HG02840 (cell line): ENCODE results near the gene PLK5.

Experiments used
- ATAC-seq: cut with Tn5 transposase; IDR thresholded peaks from one replicate; pipeline ENCODE4 v1.9.1; 2021; ENCODE audit warnings: mild to moderate bottlenecking, moderate library complexity, moderate number of reproducible peaks; ENCODE audit not compliant: unreplicated experiment, low FRiP score

The PLK5 gene

DNA sequence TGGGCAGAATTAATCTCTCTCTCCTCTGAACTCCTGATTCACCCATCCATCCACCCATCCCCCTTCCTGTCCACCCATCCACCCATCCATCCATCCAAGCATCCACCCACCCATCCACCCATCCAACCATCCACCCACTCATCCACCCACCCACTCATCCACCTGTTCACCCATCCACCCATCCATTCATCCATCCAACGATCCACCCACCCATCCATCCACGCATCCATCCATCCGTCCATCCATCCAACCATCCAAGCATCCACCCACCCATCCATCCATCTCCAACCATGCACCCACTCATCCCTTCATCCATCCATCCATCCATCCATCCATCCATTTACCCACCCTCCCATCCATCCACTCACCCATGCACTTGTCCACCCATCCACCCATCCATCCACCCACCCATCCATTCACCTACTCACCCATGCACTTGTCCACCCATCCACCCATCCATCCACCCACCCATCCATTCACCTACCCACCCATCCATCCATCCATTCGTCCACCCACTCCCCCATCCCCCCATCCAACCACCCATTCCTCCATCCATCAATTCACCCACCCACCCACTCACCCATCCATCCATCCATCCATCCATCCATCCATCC, 25.6 kb downstream of the PLK5 start:
- no peak for ATAC-seq

DNA sequence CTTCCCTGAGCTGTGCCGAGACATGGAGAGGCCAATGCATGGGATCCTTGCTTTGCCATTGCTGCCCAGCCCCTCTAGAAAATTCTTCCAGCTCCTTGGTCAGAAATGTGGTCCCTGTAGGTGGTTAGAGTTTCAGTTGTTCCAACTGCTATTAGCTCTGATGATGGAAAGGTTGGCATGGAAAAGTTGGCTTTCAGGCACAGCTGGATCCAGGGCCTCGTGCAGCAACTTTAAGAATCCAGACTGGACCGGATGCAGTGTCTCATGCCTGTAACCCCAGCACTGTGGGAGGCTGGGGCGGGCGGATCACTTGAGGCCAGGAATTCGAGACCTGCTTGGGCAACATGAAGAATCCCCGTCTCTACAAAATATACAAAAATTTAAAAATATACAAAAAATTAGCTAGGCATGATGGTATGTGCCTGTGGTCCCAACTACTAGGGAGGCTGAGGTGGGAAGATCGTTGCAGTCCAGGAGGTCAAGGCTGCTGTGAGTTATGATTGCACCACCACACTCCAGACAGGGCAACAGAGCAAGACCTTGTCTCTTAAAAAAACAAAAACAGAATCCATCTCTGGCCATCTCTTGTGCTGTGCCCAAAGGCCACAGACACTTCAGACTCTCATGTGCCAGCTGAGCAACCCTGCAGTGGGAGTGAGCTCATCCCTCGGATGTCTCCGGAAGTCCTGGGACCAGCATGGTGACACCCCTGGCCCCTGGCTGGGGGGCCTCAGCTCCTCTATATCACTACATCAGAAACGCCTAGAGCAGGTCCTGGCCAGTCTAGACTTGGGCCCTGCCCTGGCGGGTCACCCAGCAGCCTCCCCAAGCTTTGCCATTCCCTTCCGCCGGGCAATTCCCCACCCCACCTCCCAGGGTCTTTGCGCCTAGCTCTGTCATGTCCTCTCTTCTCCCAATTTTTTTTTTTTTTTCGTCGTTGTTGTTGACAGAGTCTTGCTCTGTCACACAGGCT, 27.5 kb downstream of the PLK5 start:
- no peak for ATAC-seq

DNA sequence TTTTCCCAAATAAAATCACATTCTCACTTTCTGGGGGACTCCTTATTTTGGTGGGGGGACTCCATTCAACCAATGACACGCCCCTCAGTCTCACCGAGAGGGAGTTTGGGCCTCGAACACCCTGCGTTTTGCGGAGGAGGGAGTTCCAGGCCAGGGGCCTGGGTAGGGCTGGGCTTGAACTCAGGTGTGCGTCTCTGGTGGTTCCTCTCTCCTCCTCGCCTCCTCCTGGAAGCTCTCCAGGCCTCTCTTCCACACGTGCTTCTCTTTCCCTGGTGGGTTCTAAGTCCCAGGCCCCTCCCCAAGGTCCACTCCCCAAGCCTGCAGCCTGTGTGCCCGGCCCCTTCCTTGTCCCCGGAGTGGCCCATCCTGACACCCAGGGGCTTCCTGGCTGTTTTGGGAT, 29.5 kb downstream of the PLK5 start:
- no peak for ATAC-seq

DNA sequence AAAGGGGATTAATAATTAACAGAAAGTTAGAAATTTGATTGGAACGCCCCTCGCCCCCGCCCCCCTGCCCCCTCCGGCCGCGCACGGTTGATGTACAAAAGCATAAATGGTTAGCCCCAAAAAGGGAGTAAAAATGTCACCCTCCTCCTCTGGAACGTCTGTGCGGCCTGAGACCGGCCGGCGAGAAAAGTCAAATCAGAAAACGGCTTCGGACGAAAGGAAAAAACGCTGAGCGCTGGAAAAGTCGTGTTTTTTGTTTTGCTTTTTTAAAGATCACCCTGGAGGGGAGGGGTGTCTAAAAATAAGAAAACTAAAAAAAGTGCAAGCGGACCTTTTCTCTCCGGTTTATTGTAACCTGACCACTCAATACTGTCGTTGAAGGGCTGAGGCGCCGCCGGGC, 31.1 kb downstream of the PLK5 start:
- ATAC-seq, result no peak

DNA sequence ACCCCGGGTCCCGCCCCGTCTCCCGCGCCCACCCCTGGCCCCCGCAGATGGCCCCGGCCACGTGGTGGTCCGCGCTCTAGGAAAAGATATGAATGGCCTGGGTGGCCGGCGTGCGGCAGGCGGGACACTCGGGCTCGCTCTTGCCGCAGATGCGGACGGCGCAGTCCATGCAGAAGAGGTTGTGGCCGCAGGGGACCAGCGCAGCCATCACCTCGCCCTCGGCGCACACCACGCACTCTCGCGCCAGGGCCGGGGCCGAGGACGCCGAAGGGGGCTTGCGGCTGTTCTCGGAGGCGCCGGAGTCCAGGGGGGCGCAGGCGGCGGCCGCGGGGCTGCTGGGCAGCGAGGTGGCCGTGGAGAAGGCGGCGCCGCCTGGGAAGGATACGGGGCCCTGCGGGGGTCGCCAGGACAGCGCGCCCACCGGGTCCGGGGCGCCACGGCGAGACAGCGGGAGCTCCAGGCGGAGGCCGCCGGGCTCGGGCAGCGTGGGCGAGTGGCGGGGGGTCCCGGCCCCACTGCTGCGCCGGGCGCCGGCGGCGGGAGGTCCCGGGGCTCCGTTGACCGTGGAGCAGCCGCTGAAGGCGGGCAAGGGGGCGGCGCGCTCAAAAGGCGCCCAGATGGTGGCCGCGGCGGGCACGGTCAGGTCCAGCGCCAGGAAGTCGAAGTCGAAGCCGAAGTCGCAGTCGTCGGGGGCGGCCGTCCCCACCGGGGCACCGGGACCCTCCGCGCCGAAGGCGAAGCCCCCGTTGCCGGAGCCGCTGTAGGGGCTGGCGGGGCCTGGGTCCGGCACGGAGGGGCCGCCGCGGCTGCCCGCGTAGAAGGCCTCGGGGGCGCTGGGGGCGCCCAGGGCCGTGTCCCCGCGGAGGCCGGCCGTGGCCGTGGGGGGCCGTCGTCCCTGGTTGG, 31.9 kb downstream of the PLK5 start:
- no peak for ATAC-seq

DNA sequence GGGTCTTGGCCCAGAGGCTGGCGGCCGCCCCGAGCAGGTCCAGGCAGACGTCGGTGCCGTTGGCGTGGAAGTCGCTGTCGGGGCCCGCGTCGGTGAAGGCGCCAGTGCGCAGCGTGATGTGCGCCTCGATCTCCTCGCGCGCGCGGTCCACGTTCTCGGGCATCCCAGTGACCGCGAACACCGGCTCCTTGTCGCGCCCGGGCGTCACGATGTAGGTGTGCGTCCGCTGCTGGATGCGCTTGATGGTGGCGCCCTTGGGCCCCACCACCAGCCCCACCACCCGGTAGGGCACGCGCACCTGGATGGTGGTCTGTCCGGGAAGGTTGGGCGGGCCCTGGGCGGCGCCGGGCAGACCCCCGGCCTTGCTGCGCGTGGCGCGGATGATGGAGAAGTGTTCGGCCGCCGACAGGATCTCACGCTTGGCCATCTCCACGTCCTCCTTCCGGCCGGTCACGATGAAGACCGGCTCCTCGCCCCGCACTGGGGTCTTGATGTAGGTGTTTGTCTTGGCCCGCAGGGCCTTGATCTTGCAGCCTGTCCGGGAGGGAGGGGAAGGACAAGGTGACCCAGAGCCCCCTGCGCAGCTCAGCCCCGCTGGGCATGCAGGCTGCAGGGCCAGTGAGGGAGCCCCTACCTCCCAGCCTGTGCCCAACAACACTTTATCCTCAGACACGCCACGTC, 32.7 kb downstream of the PLK5 start:
- ATAC-seq, result no peak

DNA sequence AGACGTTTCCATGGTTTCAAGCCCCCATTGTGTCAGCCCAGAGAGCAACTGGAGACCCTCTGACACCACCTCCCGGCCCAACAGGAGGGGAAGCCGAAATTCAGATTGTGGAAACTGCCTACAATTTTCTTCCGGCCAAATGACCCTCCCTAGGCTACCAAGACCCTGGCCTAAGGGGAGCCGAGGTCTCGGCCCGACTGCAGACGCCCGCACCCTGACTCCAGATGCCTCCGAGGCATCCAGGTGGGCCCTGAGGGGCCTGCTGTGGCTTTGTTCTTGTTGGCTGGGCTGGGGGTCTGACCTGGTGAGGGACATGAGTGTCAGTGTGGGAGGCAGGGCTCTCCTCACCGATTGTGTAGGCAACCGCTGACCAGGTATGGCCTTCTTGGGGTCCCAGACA, 34.7 kb downstream of the PLK5 start:
- ATAC-seq, result no peak

DNA sequence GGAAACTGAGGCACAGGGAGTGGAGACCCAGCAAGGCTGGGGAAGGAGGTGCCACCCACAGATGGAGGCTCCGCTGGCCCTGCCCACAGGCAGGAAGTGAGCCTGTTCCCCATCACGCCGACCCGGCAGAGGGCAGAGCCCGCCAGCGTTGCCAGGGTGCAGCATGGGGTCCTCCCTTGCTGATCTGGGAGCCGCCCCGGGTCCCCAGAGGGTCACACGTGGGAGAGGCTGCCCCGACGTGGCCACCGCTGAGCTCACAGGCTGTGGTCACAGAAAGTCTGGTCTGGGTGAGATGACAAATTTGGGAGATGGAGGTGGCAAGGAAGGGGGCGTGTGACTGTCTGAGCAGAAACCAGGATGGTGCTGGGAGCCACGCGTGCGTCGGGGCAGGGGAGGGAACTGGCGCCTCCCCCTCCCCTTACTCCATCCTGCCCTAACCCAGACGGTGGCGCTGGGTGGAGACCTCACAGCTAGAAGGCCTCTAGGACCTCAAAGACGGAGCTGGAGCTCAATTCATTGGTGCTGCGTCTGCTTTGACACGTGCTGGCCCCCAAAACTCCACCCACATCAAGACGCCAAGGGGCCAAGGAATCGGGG, 36.5 kb downstream of the PLK5 start:
- ATAC-seq, result no peak

DNA sequence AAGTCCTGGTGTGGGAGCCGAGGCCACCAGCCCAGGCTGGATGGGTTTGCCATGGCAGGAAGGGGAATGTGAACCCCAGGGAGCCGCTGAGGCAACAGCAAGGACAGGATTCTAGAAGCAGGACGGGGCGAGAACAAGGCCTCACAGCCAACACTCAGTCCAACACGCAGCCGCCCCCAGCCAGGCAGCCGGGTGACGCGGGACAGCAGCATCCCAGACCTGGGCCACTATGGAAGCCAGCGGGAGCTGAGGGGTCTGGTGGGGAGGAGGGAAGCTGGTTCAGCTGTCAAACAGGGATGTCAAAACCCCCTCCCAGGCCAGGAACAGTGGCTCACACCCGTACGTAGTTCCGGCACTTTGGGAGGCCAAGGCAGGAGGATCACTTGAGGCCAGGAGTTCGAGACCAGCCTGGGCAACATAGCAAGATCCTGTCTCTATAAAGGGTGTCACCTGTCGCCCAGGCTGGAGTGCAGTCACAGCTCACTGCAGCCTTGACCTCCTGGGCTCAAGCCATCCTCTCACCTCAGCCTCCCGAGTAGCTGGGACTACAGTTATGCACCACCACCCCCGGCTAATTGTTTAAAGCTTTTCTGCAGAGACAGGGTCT, 37.5 kb downstream of the PLK5 start:
- no peak for ATAC-seq

DNA sequence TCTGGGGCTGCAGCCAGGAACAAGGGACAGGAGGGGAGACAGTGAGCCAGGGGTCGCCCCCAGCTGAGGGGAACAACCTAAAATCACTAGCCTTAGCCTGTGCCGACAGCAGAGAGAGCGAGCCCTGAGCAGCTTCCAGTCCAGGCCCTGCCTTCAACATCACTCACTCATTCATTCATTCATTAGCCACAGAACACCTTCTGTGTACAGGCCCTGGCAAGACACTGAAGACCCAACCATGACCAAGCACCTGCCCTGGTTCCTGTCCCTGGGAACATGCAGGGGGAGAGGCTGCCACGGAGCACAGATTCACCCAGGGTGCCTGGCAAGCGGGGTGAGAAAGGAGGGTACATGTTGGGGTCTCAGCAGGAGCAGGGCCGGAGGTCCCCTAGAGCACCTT, 39.4 kb downstream of the PLK5 start:
- no peak for ATAC-seq

DNA sequence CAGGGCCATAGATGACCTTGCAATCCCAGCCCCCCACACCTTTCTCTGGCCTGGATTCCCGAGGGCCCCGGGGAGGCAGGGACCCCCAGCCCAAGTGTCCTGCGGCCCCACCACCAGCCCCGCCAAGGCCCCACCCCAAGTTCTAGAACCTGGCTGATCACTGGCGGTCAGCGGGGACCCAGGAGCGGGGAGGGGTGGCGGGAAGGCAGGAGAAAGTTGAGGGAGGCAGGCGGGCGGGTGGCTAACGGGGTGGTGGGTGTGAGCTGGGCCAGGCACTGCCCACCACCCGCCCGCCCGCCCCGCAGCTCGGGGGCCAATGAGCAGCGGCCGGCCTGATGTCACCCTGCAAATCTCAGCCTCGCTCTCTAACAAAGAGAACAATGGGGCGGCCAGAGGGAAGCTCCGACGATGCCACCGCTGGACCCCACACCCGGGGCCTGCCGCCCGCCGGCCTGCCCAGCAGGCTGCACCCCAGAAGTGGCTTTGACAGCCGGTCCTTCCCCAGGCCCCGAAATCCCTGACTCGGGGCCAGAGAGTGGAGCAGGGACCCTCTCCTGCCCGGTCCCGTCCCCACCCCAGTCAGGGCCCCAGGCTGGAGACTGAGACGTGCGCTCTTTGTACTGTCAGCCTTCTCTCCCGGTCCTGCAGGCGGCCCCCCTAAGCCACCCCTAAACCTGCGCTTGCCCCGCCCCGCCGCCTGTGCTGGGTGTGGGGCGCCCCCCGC, 42.7 kb downstream of the PLK5 start:
- ATAC-seq, result no peak

DNA sequence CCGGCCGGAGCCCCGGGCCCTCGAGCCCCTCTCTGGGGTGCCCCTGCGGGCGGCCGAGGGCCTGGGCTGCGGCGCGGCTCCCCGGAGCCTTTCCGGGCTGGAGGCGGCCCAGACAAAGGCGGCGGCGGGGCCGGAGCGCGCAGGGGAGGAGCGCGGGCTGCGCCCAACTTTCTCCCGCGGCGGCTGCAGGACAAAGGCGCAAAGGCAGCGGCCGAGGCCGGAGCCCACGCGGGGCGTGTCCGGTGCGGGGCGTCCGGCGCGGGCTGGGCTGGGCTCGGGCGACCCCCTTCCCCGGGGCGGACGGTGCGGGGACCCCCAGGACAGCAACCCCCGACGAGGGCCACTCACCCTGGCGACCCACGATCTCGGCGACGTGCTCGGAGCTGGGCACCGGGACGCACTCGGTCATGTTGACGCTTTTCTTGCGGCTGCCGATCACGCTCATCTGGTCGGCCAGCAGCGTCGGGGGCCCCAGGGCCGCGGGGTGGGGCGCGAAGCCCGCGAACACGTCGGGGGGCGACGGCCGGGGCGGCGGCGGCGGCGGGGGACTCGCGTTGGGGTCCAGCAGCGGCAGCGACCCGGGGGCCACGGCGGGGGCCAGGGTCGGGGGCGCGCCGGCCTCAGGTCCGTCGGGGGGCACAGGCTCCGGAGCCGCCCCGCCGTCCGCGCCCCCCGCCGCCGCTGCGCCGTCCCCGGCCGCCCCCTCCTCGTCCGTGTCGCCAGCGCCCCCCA, 43.4 kb downstream of the PLK5 start:
- no peak for ATAC-seq

DNA sequence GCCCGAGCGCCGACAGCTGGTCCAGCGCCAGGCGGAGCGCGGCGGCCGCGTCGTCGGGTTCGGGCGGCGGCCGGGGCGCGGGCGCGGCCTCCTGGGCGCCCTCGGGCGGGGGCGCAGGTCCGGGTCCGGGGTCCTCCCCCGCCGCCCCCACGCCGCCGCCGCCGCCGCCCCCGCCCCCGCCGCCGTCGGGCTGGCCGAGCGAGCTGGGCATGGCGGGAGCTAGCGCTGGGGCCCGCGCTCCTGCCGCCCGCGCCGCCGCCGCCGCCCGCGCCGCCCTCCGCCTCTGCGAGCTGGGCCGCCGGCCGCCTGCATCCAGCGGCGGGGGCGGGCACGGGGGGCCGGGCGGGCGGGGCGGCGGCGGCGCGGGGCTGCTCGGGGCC, 44.0 kb downstream of the PLK5 start:
- ATAC-seq, result no peak

DNA sequence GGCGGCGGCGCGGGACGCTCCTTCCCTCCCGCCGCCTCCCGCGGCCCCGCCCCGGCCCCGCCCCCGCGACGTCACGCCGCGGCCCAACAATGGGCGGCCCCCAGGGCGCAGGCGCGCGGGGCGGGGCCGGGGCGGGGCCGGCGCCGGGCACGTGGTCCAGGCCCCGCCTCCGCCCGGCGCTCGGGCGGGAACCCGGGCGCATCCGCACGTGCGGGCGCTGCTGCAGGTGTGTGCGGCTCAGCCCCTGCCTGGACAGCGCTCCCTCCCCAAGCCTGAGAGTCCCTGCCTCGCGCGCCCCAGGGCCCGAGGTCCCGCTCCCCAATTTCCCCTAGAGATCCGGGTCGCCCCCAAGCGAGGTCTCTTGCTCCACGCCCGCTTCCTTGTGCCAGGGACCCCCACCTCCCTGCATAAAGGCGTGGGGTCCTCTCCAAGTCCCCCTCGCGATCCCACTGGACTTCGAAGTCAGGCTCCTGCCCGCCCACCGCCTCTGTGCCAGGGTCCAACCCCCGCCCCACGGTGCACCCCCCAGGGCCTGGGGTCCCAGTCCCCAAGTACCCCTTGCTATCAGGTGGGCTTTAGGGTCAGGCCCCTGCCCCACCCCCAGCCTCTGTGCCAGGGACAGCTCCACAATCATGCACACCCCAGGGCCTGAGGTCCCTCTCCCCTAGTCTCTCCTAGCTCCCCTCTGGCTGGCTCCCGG, 44.6 kb downstream of the PLK5 start, which contains the start of gene MEX3D:
Gene MEX3D (minus strand): TSS at position 6 of the 700 bp plus-strand sequence. CDS start 267 bp downstream, outside the sequence.
- no peak for ATAC-seq

DNA sequence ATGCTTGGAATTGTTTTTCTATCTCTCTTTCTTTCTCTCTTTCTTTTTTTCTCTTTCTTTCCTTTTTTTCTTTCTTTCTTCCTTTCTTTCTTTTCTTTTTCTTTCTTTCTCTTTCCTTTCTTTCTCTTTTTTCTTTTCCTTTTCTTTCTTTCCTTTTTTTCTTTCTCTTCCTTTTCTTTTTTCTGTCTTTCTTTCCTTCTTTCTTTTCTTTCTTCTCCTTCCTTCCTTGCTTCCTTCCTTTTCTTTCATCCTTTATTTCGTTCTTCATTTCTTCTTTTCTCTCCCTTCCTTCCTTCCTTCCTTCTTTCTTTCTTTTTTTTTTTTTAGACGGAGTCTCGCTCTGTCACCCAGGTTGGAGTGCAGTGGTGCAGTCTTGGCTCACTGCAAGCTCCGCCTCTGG, 46.1 kb downstream of the PLK5 start:
- ATAC-seq, result no peak

DNA sequence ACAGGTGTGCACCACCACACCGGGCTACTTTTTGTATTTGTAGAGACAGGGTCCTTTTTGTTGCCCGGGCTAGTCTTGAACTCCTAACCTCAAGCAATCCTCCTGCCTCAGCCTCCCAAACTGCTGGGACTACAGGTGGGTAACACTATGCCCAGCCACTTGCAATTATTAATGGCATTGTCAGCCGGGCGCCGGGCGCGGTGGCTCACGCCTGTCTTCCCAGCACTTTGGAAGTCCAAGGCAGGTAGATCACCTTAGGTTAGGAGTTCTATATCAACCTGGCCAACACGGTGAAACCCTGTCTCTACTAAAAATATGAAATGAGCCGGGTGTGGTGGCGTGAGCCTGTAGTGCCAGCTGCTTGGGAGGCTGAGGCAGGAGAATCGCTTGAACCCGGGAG, 47.0 kb downstream of the PLK5 start:
- ATAC-seq, result no peak

DNA sequence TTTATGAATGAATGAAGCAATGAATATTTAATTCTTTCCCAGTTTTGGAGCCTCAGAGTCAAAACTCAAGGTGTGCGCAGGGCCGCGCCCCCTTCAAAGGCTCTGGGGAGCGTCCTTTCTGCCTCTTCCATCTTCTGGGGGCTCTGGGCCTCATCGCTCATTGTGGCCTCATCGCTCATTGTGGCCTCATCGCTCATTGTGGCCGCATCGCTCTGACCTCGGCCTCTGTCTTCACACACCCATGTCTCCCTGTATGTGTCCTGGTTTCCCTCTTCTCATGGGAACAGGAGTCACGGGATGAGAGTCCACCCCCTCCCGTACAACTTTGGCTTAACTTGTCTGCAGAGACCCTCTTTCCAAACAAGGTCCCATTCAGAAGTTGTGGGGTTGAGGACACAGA, 47.5 kb downstream of the PLK5 start:
- no peak for ATAC-seq

DNA sequence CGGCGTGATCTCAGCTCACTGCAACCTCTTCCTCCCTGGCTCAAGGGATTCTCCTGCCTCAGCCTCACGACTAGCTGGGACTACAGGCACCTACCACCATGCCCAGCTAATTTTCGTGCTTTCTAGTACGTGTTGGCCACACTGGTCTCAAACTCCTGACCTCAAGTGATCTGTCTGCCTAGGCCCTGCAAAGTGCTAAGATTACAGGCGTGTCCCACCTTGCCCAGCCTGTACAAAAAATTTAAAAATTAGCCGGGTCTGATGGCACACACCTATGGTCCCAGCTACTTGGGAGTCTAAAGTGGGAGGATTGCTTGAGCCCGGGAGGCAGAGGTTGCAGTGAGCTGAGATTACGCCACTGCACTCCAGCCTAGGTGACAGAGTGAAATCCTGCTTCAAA, 48.9 kb downstream of the PLK5 start:
- no peak for ATAC-seq
